ENCODE data around the gene PRDM16. TPM values are rescaled to one million over a fixed set of nuclear protein-coding genes. Genes with fewer than 3 reads are reported as not detected.

Gene PRDM16
- total RNA-seq, 1 experiment from 2014 or later: 22.3 TPM

GRCh38 chr1:3364983-3365382 is 296.0 kb downstream of the PRDM16 start:
- Histone ChIP-seq H3K9me3 (ENCODE audit: control insufficient read depth, insufficient read depth, low read depth, low read length) (no peaks in the 10 kb centered on the region), H3K27ac (ENCODE audit: low read length) (no peak overlapping the region), H3K4me1 (ENCODE audit: control insufficient read depth, insufficient read depth, low read length) (peaks cover 19% of the 10 kb centered on the region), H3K36me3 (ENCODE audit: control insufficient read depth, insufficient read depth, low read length) (no peaks in the 10 kb centered on the region), H3K4me3 (ENCODE audit: low read depth in 2 of 2, low read length in 2 of 2) (no peak overlapping the region), H3K27me3 (ENCODE audit: control insufficient read depth, insufficient read depth, low read length) (no peaks in the 10 kb centered on the region)
- TF ChIP-seq CTCF (IDR thresholded peaks at IDR 0.05) (no peak), POLR2AphosphoS5 (IDR thresholded peaks at IDR 0.05; ENCODE audit: low read depth, low read length) (no peak), SIN3A (IDR thresholded peaks at IDR 0.05; ENCODE audit: borderline replicate concordance, insufficient read depth, low read depth, low read length) (no peak), REST (IDR thresholded peaks at IDR 0.05; ENCODE audit: insufficient read depth in 1 of 2, low read depth in 2 of 2, low read length in 1 of 2) (no peak), TCF7L2 (IDR thresholded peaks at IDR 0.05; ENCODE audit: low read depth, low read length) (no peak)
- no peak for ATAC-seq
- POLR2A ChIA-PET: no interaction called here
- no peak for DNase-seq (ENCODE audit: low read depth, low spot score)
- CTCF ChIA-PET: no interaction called here
- intact Hi-C loops (cut with micrococcal nuclease; ENCODE audit: unreplicated experiment): no loop called here
- no TSS peak for BruUV-seq (replicated peaks)
- in situ Hi-C loops (cut with HindIII; ENCODE audit: low pct_unique_long_range_greater_than_20kb, low sequenced_read_pairs): no loop called here

GRCh38 chr1:3365523-3366125 is 296.6 kb downstream of the PRDM16 start:
- DNase-seq (ENCODE audit: low read depth, low spot score) (no peak), ATAC-seq (no peak)
- BruUV-seq (replicated peaks): no TSS peak
- ChIA-PET POLR2A (no interaction called here), CTCF (no interaction called here)
- no peak overlapping the region for H3K4me3 ChIP-seq (ENCODE audit: low read depth in 2 of 2, low read length in 2 of 2)
- in situ Hi-C loops (cut with HindIII; ENCODE audit: low pct_unique_long_range_greater_than_20kb, low sequenced_read_pairs) (no loop called here), intact Hi-C loops (cut with micrococcal nuclease; ENCODE audit: unreplicated experiment) (no loop called here)
- H3K36me3 ChIP-seq (ENCODE audit: control insufficient read depth, insufficient read depth, low read length): no peaks in the 10 kb centered on the region
- H3K4me1 ChIP-seq (ENCODE audit: control insufficient read depth, insufficient read depth, low read length): peaks cover 23% of the 10 kb centered on the region
- H3K27me3 ChIP-seq (ENCODE audit: control insufficient read depth, insufficient read depth, low read length): no peaks in the 10 kb centered on the region
- H3K27ac ChIP-seq (ENCODE audit: low read length): no peak overlapping the region
- H3K9me3 ChIP-seq (ENCODE audit: control insufficient read depth, insufficient read depth, low read depth, low read length): no peaks in the 10 kb centered on the region
- no peak for TF ChIP-seq REST (IDR thresholded peaks at IDR 0.05; ENCODE audit: insufficient read depth in 1 of 2, low read depth in 2 of 2, low read length in 1 of 2)
- TF ChIP-seq TCF7L2 (IDR thresholded peaks at IDR 0.05; ENCODE audit: low read depth, low read length): no peak
- no peak for TF ChIP-seq POLR2AphosphoS5 (IDR thresholded peaks at IDR 0.05; ENCODE audit: low read depth, low read length)
- no peak for TF ChIP-seq CTCF (IDR thresholded peaks at IDR 0.05)
- no peak for TF ChIP-seq SIN3A (IDR thresholded peaks at IDR 0.05; ENCODE audit: borderline replicate concordance, insufficient read depth, low read depth, low read length)
